Measurements from ENCODE around the gene OR6S1. TPM values are rescaled to one million over a fixed set of nuclear protein-coding genes. Genes with fewer than 3 reads are reported as not detected.

Gene OR6S1
- total RNA-seq, 4 donors from 2014 or later, result not detected

GRCh38 chr14:20592574-20592973 is 48.9 kb downstream of the OR6S1 start:
- WGBS, 2 donors, result 75 to 90% methylated on average over 1 of the region's 1 CpG
- TF ChIP-seq POLR2A (IDR thresholded peaks at IDR 0.05), result no peak
- no peak for TF ChIP-seq CTCF (IDR thresholded peaks at IDR 0.05)
- no peaks in the 10 kb centered on the region for H3K9me3 ChIP-seq
- no peak overlapping the region for H3K27ac ChIP-seq
- H3K27me3 ChIP-seq, result no peaks in the 10 kb centered on the region
- intact Hi-C loops (cut with DNase I), result no loop called here
- no peak for DNase-seq
- peaks cover 3 to 4% of the 10 kb centered on the region in 2 donors for H3K4me1 ChIP-seq
- H3K4me3 ChIP-seq (replicated peaks in 1 of 3), result no peak overlapping the region
- H3K36me3 ChIP-seq, result no peaks in the 10 kb centered on the region

GRCh38 chr14:20591235-20591634 is 50.3 kb downstream of the OR6S1 start, which contains the start of gene RNASE12:
Gene RNASE12, minus strand, starts transcription at chr14:20591376. Its CDS starts 653 bp downstream, at chr14:20590723.
- H3K4me1 ChIP-seq, result no peaks in the 10 kb centered on the region
- H3K9me3 ChIP-seq, result no peaks in the 10 kb centered on the region
- H3K27me3 ChIP-seq, result no peaks in the 10 kb centered on the region
- no peak within 1 kb of the TSS for H3K27ac ChIP-seq
- TF ChIP-seq POLR2A (IDR thresholded peaks at IDR 0.05) (no peak), CTCF (IDR thresholded peaks at IDR 0.05) (no peak)
- no peak for DNase-seq
- no peaks in the 10 kb centered on the region for H3K36me3 ChIP-seq
- 85 to 89% methylated on average over 4 of the region's 4 CpGs for WGBS, 2 donors
- H3K4me3 ChIP-seq (replicated peaks in 1 of 3), result no peak within 1 kb of the TSS
- intact Hi-C loops (cut with DNase I), result no loop called here

Small RNA genes lying within 50 kb of the gene (small RNA-seq; reads per million reads assigned to genes)
- not detected for gene RF00019

Other genes starting within 250 kb of the OR6S1 start
- 10 to 100 TPM; 26.6 to 39.3 (median 29.7) TPM for gene TEP1, start 228.2 kb downstream of the OR6S1 start, total RNA-seq
- gene KLHL33, start 205.5 kb downstream of the OR6S1 start, total RNA-seq, result 1 to 10 TPM in 1 of 4 donors, under 1 TPM in 3; 0.27 to 2.0 (median 0.36) TPM
- 10 to 100 TPM; 56.7 to 88.8 (median 75.0) TPM for gene OSGEP, start 186.9 kb downstream of the OR6S1 start, total RNA-seq
- 100 to 1,000 TPM; 133 to 179 (median 142) TPM for gene APEX1, start 186.5 kb downstream of the OR6S1 start, total RNA-seq
- 10 to 100 TPM; 15.4 to 29.1 (median 23.1) TPM for gene PIP4P1, start 180.3 kb downstream of the OR6S1 start, total RNA-seq
- gene PNP, start 172.3 kb downstream of the OR6S1 start, total RNA-seq, result 10 to 100 TPM; 13.9 to 29.3 (median 18.7) TPM
- gene RNASE10, start 136.2 kb downstream of the OR6S1 start, total RNA-seq, result not detected
- gene RNASE9, start 80.6 kb downstream of the OR6S1 start, total RNA-seq, result not detected
- gene RNASE11, start 53.7 kb downstream of the OR6S1 start, total RNA-seq, result not detected
- gene RNASE12, start 50.3 kb downstream of the OR6S1 start, total RNA-seq, result not detected
- 10 to 100 TPM; 15.5 to 58.9 (median 45.8) TPM for gene RNASE4, start 42.9 kb upstream of the OR6S1 start, total RNA-seq
- gene ANG, start 47.1 kb upstream of the OR6S1 start, total RNA-seq, result 10 to 100 TPM in 1 of 4 donors, 1 to 10 TPM in 3; 2.8 to 17.6 (median 5.8) TPM
- gene EDDM3A, start 104.2 kb upstream of the OR6S1 start, total RNA-seq, result not detected
- not detected for gene EDDM3B, start 126.7 kb upstream of the OR6S1 start, total RNA-seq
- 10 to 100 TPM in 1 of 4 donors, 1 to 10 TPM in 3; 1.8 to 13.2 (median 6.2) TPM for gene RNASE6, start 139.6 kb upstream of the OR6S1 start, total RNA-seq
- 100 to 1,000 TPM in 2 of 4 donors, 10 to 100 TPM in 2; 69.0 to 208 (median 133) TPM for gene RNASE1, start 161.2 kb upstream of the OR6S1 start, total RNA-seq
- gene RNASE3, start 249.7 kb upstream of the OR6S1 start, total RNA-seq, result not detected